Thyroid gland (tissue), 4 donors: ENCODE data around the gene IBTK. TPM values are rescaled to one million over a fixed set of nuclear protein-coding genes. Genes with fewer than 3 reads are reported as not detected.

Source experiments
- DNase-seq, 2 donors: peaks; one replicate each; pipeline ENCODE4 v3.0.0-alpha.2; 2019
- H3K27ac ChIP-seq, 3 donors: fragments of 200-600 bp; sonication (generic); 1 replicate in 2 of 3; 2 replicates in 1 of 3; pipeline ENCODE4 v1.5.1; 2016 to 2019; ENCODE audit warnings: mild to moderate bottlenecking in 1 of 3, moderate library complexity in 1 of 3
- H3K27me3 ChIP-seq: fragments of 200-600 bp; sonication (generic); one replicate; pipeline ENCODE4 v1.5.1; 2019
- H3K36me3 ChIP-seq, 2 donors: fragments of 200-600 bp; sonication (generic); one replicate each; pipeline ENCODE4 v1.5.1; 2016 to 2019
- H3K4me1 ChIP-seq, 2 donors: fragments of 200-600 bp; sonication (generic); one replicate each; pipeline ENCODE4 v1.5.1; 2017 to 2019
- H3K4me3 ChIP-seq, 3 donors: fragments of 200-600 bp; sonication (generic); replicated peaks in 1 of 3; 1 replicate in 2 of 3; 2 replicates in 1 of 3; pipeline ENCODE4 v1.5.1; 2016; ENCODE audit warnings: mild to moderate bottlenecking in 1 of 3
- H3K9me3 ChIP-seq: fragments of 200-600 bp; sonication (generic); one replicate; pipeline ENCODE4 v1.5.1; 2017
- CTCF ChIP-seq, 6 experiments: fragments of 200-600 bp in 3 of 6; fragments of 450-650 bp in 3 of 6; sonication (generic) in 3 of 6; IDR thresholded peaks; one replicate each; pipeline ENCODE4 v1.5.1; 2016 to 2019; ENCODE audit warnings: antibody characterized with exemption in 6 of 6, mild to moderate bottlenecking in 2 of 6, inconsistent platforms in 1 of 6, moderate library complexity in 1 of 6
- POLR2A ChIP-seq, 2 donors: fragments of 450-650 bp; IDR thresholded peaks; one replicate each; pipeline ENCODE4 v1.6.1; 2017; ENCODE audit warnings: antibody characterized with exemption in 2 of 2, mild to moderate bottlenecking in 2 of 2, moderate library complexity in 1 of 2
- WGBS, 2 donors: methylation state at CpG; one replicate each; pipeline ENCODE4 v1.1.5; 2017; 5-methylcytosine and 5-hydroxymethylcytosine counted together
- intact Hi-C: fragments of 100-400 bp; cut with DNase I; formaldehyde crosslinking; loops from one replicate; pipeline ENCODE4 v1.15.1; 2023
- total RNA-seq, 4 donors: library from RNA; depleted of rRNA; stranded (reverse); fragments of >200 nt; gene quantifications; one replicate each; pipeline ENCODE4 v1.2.3, GENCODE V29; 2016

The IBTK gene
- total RNA-seq, 4 donors from 2014 or later, result 28.4 to 46.1 (median 38.3) TPM

DNA sequence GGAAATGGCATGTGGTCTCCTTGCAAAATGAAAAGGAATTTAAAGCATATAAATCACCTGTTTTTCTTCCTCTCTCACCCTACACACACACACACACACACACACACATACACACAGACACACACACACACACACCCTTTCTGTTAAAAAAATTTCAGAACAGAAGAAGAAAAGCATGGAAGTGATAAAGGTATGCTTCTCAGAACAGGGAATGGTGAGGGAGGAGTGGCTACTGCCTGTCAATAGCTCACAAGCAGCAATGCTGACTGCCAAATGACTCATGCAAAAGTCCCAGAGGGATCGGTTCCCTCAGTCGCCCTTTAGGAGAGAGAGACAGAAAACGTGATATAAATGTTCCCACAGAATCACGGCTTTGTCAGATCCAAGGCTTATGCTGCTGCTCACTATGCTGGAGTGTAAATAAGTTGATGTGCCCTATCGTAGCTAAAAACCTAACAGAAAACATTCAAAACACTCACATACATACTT, 102.6 kb downstream of the IBTK start:
- no peak overlapping the region for H3K4me3 ChIP-seq
- no peaks in the 10 kb centered on the region for H3K4me1 ChIP-seq
- DNase-seq, result peak in 1 of 2 donors; percentile 4
- intact Hi-C loops, result no loop called here
- no peaks in the 10 kb centered on the region for H3K9me3 ChIP-seq
- TF ChIP-seq POLR2A (IDR thresholded peaks at IDR 0.05) (no peak), CTCF (IDR thresholded peaks at IDR 0.05) (no peak)
- no peaks in the 10 kb centered on the region for H3K36me3 ChIP-seq
- H3K27me3 ChIP-seq, result no peaks in the 10 kb centered on the region
- 58 to 60% methylated on average over 5 of the region's 5 CpGs for WGBS, 2 donors
- no peak overlapping the region for H3K27ac ChIP-seq

DNA sequence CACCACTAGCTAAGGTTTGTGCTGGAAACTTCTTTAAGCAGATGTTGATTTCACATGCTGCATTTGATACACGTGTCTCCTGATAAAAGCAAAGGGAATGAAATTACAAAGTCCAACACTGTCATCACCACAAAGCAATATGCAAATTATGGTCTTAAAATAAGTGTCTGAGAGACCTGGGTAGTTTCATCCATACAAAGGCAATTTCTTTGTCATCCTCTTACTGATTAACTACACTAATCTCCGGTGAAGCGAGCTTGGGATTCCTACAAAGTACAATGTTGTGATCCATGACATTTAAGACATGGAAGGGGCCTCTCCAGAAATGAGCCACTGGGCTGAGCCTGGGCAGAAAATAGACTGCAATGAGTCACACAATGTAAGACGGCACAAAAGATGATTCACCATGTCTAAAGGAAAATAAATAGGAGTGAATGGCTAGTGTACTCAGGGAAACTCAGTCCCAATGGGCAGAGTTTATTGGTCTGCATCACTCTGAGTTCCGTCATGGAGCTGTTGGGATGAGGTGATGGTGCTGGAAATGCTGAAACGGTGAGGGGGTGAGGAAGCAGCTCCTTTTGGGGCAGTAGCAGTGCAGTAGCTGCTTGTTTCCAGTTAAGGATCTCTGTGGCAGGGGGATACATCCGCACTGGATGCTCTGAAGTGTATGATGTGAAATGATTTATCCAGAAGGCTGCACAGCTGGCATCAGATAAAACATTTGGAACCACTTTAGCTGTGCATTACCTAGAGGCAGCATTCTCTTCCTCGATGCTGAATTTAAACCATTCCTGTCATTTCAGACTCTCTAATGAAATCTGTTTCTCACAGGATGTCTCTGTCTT, 103.3 kb downstream of the IBTK start:
- no peaks in the 10 kb centered on the region for H3K9me3 ChIP-seq
- 64 to 66% methylated on average over 8 of the region's 8 CpGs for WGBS, 2 donors
- DNase-seq, result no peak
- no peaks in the 10 kb centered on the region for H3K4me1 ChIP-seq
- no peaks in the 10 kb centered on the region for H3K27me3 ChIP-seq
- TF ChIP-seq POLR2A (IDR thresholded peaks at IDR 0.05) (no peak), CTCF (IDR thresholded peaks at IDR 0.05) (no peak)
- H3K36me3 ChIP-seq, result no peaks in the 10 kb centered on the region
- H3K27ac ChIP-seq, result no peak overlapping the region
- intact Hi-C loops, result no loop called here
- no peak overlapping the region for H3K4me3 ChIP-seq

DNA sequence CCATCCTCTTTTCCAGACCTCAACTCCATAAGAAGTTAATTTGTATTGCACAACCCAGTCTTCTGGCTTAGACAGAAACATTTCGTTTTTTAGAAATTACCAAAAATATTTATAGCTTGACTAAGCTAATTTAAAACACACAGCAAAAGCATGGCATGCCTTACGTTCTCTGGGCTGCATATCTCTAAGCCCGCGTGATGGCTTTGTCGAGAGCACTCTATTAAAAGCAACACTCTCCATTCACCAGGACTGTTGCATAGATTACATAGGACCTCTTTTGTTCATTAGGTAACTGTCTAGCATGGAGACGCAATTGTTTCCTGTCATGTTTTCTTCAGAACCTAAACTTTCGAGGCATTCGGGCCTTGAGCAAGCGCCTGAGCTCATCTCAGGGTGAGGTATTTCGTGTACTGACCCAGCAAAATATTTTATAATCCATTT, 104.5 kb downstream of the IBTK start:
- no peaks in the 10 kb centered on the region for H3K27me3 ChIP-seq
- no peaks in the 10 kb centered on the region for H3K4me1 ChIP-seq
- no peak for TF ChIP-seq CTCF (IDR thresholded peaks at IDR 0.05)
- no peak for TF ChIP-seq POLR2A (IDR thresholded peaks at IDR 0.05)
- H3K9me3 ChIP-seq, result no peaks in the 10 kb centered on the region
- H3K27ac ChIP-seq, result no peak overlapping the region
- intact Hi-C loops, result no loop called here
- H3K36me3 ChIP-seq, result no peaks in the 10 kb centered on the region
- WGBS, 2 donors, result 81 to 90% methylated on average over 10 of the region's 10 CpGs
- no peak for DNase-seq
- H3K4me3 ChIP-seq, result no peak overlapping the region

- intact Hi-C loops, result no loop called here
Measured at GRCh38 chr6:82142524-82142923, 105.0 kb downstream of the IBTK start.

More at GRCh38 chr6:82142524-82142923, 105.0 kb downstream of the IBTK start:
- H3K4me1 ChIP-seq, result no peaks in the 10 kb centered on the region
- TF ChIP-seq POLR2A (IDR thresholded peaks at IDR 0.05) (no peak), CTCF (IDR thresholded peaks at IDR 0.05) (no peak)
- DNase-seq, result no peak
- H3K27ac ChIP-seq, result no peak overlapping the region
- H3K9me3 ChIP-seq, result no peaks in the 10 kb centered on the region
- H3K27me3 ChIP-seq, result no peaks in the 10 kb centered on the region
- WGBS, 2 donors, result 81% methylated on average over 4 of the region's 4 CpGs
- H3K4me3 ChIP-seq, result no peak overlapping the region
- no peaks in the 10 kb centered on the region for H3K36me3 ChIP-seq
